ENCODE results near the gene PDLIM4. TPM values are rescaled to one million over a fixed set of nuclear protein-coding genes. Genes with fewer than 3 reads are reported as not detected.
A peak's percentile ranks its signal among the peaks of the same experiment; 100 is the strongest.

Gene PDLIM4
- total RNA-seq, 1 donor from 2014 or later: 146 TPM

DNA sequence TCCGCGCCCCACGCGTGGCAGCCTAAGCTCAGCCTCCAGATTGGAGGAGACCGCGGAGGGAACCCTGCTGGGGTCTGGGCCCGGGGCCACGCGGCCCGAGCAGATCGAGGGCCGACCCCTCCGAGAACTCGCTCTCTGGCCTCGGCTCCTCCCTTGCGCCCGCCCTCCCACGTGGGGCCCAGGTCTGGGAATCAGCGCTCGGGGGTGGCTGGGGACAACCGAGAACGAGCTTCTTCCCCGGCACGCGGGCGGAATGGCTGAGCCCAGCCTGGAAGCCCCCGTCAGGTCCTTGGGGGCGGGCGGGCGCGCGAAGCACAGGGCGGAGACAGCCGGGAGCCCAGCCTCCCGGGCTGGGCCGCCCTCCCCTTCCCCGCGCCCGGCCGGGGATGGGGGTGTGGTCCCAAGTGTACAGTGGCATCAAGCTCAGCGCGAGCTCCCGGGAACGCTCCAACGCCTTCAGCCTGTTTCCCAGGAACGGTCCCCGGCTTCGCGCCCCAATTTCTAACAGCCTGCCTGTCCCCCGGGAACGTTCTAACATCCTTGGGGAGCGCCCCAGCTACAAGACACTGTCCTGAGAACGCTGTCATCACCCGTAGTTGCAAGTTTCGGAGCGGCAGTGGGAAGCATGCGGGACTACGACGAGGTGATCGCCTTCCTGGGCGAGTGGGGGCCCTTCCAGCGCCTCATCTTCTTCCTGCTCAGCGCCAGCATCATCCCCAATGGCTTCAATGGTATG, 36.7 kb downstream of the PDLIM4 start, which contains the start of gene SLC22A4:
Gene SLC22A4 (plus strand): TSS at position 403 of the 736 bp plus-strand sequence. CDS start 223 bp downstream, at position 626.
- Histone ChIP-seq H3K36me3 (ENCODE audit: control insufficient read depth, insufficient read depth, low read length) (no peaks in the 10 kb centered on the region), H3K27me3 (ENCODE audit: control insufficient read depth, insufficient read depth, low read length) (no peaks in the 10 kb centered on the region), H3K4me3 (ENCODE audit: low read depth, low read length) (peak within 1 kb of the TSS; percentile 67)
- TF ChIP-seq, protein P1, sequence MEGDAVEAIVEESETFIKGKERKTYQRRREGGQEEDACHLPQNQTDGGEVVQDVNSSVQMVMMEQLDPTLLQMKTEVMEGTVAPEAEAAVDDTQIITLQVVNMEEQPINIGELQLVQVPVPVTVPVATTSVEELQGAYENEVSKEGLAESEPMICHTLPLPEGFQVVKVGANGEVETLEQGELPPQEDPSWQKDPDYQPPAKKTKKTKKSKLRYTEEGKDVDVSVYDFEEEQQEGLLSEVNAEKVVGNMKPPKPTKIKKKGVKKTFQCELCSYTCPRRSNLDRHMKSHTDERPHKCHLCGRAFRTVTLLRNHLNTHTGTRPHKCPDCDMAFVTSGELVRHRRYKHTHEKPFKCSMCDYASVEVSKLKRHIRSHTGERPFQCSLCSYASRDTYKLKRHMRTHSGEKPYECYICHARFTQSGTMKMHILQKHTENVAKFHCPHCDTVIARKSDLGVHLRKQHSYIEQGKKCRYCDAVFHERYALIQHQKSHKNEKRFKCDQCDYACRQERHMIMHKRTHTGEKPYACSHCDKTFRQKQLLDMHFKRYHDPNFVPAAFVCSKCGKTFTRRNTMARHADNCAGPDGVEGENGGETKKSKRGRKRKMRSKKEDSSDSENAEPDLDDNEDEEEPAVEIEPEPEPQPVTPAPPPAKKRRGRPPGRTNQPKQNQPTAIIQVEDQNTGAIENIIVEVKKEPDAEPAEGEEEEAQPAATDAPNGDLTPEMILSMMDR (IDR thresholded peaks at IDR 0.05; ENCODE audit: insufficient read depth, low read length, poor library complexity, severe bottlenecking): no peak
- DNase-seq (ENCODE audit: low read depth): peak; percentile 61

DNA sequence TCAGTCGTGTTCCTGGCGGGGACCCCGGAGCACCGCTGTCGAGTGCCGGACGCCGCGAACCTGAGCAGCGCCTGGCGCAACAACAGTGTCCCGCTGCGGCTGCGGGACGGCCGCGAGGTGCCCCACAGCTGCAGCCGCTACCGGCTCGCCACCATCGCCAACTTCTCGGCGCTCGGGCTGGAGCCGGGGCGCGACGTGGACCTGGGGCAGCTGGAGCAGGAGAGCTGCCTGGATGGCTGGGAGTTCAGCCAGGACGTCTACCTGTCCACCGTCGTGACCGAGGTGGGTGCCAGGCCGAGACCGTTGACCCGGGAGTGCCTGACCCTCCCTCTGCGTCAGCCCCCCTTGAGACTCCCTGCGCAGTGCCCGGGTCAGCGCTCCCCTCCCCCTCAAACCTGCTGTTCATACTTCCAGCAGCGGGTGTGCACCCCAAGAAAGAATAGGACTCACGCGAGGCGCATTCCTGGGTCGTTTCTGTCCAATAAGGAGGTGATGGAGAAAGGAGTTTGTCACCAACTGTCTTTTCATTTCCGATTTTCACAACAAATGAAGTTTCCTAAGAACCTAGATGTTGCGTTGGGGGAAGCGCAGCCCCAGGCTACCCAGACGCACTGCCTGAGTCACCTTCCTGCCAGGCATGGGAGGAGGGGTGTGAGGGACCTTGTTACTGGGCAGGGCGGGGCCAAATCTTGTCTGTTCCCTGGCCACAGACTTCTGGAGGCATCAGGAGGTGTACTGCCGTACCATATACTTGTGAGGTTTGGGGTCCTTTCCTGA, 37.4 kb downstream of the PDLIM4 start:
- TF ChIP-seq, protein P1 (IDR thresholded peaks at IDR 0.05; ENCODE audit: insufficient read depth, low read length, poor library complexity, severe bottlenecking): no peak
- no peaks in the 10 kb centered on the region for H3K36me3 ChIP-seq (ENCODE audit: control insufficient read depth, insufficient read depth, low read length)
- peak; percentile 58 for DNase-seq (ENCODE audit: low read depth)
- H3K4me3 ChIP-seq (ENCODE audit: low read depth, low read length): peak overlapping the region; percentile 67
- no peaks in the 10 kb centered on the region for H3K27me3 ChIP-seq (ENCODE audit: control insufficient read depth, insufficient read depth, low read length)

DNA sequence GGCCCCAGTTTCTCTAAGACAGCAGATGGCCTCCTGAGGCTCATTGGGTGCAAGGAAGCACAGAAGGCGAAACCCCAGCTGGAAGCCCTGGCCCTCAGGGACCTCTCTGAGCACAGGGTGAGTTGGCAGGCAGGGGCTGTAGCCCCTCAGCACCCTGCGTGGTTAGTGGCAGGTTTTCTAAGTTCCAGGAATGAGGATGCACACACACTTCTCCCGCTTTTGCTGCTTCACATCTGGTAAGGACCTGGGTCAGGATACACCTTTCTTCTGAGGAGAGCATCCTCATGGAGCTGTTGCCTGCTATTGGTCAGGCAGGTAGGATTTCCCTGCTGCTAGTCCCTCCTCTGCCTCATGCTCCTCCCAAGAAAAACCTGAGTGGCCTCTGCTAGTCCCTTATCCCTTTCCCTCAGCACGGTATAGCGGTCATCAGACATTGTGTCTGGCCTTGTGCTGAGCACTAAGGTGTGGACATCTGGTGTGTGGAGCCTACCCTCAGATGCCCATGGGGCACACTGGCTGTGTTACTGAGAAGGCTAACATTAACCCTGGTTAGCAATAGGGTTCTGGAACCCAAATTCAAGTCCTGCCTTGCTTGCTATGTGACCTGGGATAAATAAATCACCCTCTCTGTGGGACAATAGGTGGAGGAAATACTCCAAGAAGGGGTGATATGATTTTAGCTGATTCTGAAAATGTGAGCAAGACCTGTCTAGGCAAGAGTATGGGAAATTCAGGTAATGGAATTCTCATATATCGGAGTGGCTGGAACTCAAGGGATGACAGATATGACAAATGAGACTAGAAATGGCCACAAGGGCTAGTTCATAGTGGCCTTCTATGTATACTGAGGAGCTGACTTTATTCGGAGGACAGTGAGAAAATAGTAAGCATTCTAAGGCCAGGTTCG, 38.3 kb downstream of the PDLIM4 start:
- peak overlapping the region; percentile 67 for H3K4me3 ChIP-seq (ENCODE audit: low read depth, low read length)
- no peaks in the 10 kb centered on the region for H3K36me3 ChIP-seq (ENCODE audit: control insufficient read depth, insufficient read depth, low read length)
- TF ChIP-seq, protein P1 (IDR thresholded peaks at IDR 0.05; ENCODE audit: insufficient read depth, low read length, poor library complexity, severe bottlenecking): no peak
- DNase-seq (ENCODE audit: low read depth): no peak
- H3K27me3 ChIP-seq (ENCODE audit: control insufficient read depth, insufficient read depth, low read length): no peaks in the 10 kb centered on the region

DNA sequence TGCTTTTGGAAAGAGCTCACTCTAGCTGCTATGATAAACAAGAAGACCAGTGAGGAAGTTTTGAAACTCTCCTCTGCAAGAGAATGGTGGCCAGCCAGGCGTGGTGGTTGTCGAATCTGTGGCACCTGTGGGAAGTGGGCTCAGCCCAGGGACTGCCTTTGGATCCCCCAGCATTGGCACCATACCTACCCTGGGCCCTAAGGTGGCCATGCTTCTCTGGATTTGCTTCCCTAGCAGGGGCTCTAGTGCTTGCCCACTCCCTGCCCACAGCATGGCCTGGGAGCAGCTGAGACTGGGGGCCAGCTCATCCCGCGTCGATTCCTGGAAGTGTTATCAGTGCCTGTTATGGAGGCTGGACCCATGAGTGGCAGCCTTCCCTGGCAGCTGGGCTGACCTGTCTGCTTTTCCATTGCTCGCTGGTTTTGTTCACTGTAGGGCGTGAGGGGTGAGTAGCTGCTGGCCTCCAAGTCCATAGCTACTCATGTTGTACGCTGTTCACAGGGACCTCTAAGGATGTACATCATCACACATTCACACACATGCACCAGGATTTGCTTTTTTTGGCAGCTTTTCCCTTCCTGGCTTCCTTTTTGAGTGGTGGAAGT, 39.0 kb downstream of the PDLIM4 start:
- no peak for DNase-seq (ENCODE audit: low read depth)
- no peak overlapping the region for H3K4me3 ChIP-seq (ENCODE audit: low read depth, low read length)
- TF ChIP-seq, protein P1 (IDR thresholded peaks at IDR 0.05; ENCODE audit: insufficient read depth, low read length, poor library complexity, severe bottlenecking): no peak

DNA sequence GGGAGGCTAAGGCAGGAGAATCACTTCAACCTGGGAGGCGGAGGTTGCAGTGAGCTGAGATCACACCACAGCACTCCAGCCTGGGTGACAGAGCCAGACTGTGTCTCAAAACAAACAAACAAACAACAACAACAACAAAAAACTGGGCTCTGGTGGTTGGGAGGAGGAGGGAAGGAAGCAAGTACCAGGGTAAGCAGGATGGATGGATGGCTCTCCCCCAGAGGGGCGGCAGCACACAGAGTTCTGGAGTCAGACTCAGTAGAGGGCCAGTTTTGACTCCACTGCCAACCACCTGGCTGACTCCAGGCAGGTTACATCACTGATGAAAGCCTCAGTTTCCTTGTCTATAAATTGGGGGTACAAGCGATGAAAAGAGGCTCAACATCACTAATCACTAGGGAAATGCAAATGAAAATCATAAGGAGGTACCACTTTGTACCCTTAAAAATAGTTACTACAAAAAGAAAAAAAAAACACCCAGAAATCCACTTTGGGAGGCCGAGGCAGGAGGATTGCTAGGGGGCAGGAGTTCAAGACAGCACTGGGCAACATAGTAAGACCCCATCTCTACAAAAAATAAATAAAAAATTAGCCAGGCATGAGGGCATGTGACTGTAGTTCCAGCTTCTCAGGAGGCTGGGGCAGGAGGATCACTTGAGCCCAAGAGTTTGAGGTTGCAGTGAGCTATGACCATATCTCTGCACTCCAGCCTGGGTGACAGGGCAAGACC, 39.9 kb downstream of the PDLIM4 start:
- Histone ChIP-seq H3K36me3 (ENCODE audit: control insufficient read depth, insufficient read depth, low read length) (no peaks in the 10 kb centered on the region), H3K4me3 (ENCODE audit: low read depth, low read length) (no peak overlapping the region), H3K27me3 (ENCODE audit: control insufficient read depth, insufficient read depth, low read length) (no peaks in the 10 kb centered on the region)
- TF ChIP-seq, protein P1 (IDR thresholded peaks at IDR 0.05; ENCODE audit: insufficient read depth, low read length, poor library complexity, severe bottlenecking): no peak
- no peak for DNase-seq (ENCODE audit: low read depth)

More for the DNA sequence above, 39.0 kb downstream of the PDLIM4 start:
- no peaks in the 10 kb centered on the region for H3K27me3 ChIP-seq (ENCODE audit: control insufficient read depth, insufficient read depth, low read length)
- H3K36me3 ChIP-seq (ENCODE audit: control insufficient read depth, insufficient read depth, low read length): no peaks in the 10 kb centered on the region
